Vagina (tissue), 2 donors: ENCODE measurements around the gene C1orf174.

Source experiments
- CTCF ChIP-seq, 3 experiments: fragments of 450-650 bp in 2 of 3; fragments of 200-600 bp in 1 of 3; sonication (generic) in 1 of 3; IDR thresholded peaks; one replicate each; pipeline ENCODE4 v1.5.1; 2017 to 2019; ENCODE audit warnings: antibody characterized with exemption in 3 of 3, mild to moderate bottlenecking in 2 of 3, moderate library complexity in 2 of 3
- POLR2A ChIP-seq, 2 donors: fragments of 450-650 bp; IDR thresholded peaks; one replicate each; pipeline ENCODE4 v1.6.1; 2017; ENCODE audit warnings: antibody characterized with exemption in 2 of 2, mild to moderate bottlenecking in 2 of 2, moderate library complexity in 2 of 2
- POLR2AphosphoS5 ChIP-seq, 2 donors: sonication (generic); formaldehyde crosslinking; IDR thresholded peaks; one replicate each; pipeline ENCODE4 v1.9.0; 2017; ENCODE audit warnings: antibody characterized with exemption in 2 of 2, mild to moderate bottlenecking in 2 of 2, low read depth in 1 of 2; ENCODE audit not compliant: insufficient read depth in 1 of 2

DNA sequence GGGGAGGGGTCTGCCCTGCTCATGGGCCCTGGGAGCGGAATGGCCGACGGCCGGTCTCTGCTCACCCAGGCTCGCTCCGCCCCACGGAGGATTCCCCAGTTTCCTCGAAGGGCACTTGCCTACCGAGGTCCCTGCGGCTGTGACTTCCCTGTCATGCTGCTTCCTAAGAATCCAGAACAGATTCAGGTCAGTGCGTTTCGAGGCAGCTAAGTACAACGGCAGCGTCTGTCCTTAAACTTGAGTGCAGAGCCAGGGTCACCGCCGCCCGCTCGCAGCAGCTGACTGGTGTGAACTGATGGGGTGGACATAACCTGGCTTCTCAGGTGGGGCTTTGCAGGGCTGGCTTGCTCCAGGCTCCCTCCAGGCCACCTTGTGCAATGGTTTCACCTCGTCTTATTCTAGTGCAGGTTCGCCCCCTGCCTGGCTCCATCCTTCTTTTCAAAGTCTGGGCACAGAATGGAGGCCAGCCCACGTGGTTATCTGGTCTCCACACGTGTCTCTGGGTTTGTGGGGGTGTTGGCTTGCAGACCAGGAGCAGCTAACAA is 7.6 kb upstream of the C1orf174 start:
- TF ChIP-seq CTCF (IDR thresholded peaks at IDR 0.05) (no peak), POLR2AphosphoS5 (IDR thresholded peaks at IDR 0.05; ENCODE audit: insufficient read depth in 1 of 2, low read depth in 1 of 2) (no peak), POLR2A (IDR thresholded peaks at IDR 0.05) (no peak)
